Measurements from ENCODE around the gene MERTK. TPM values are rescaled to one million over a fixed set of nuclear protein-coding genes. Genes with fewer than 3 reads are reported as not detected.

MERTK gene
- total and polyA plus RNA-seq, 2 of the 13 experiments (the other 11 are each of a cell fraction or from before 2014, with no cell fraction given), result 37.3 to 44.7 TPM

- TF ChIP-seq, protein P1, sequence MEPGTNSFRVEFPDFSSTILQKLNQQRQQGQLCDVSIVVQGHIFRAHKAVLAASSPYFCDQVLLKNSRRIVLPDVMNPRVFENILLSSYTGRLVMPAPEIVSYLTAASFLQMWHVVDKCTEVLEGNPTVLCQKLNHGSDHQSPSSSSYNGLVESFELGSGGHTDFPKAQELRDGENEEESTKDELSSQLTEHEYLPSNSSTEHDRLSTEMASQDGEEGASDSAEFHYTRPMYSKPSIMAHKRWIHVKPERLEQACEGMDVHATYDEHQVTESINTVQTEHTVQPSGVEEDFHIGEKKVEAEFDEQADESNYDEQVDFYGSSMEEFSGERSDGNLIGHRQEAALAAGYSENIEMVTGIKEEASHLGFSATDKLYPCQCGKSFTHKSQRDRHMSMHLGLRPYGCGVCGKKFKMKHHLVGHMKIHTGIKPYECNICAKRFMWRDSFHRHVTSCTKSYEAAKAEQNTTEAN (CRISPR knock-in tag; conservative IDR thresholded peaks at IDR 0.05), result no peak
- TF ChIP-seq FOXP4 (CRISPR knock-in tag; IDR thresholded peaks at IDR 0.05) (peak; percentile 47), ZNF816 (CRISPR knock-in tag; IDR thresholded peaks at IDR 0.05; ENCODE audit: borderline replicate concordance) (no peak), NFATC3 (CRISPR knock-in tag; IDR thresholded peaks at IDR 0.05) (no peak), SIX4 (CRISPR knock-in tag; IDR thresholded peaks at IDR 0.05) (no peak), ZFP90 (CRISPR knock-in tag; IDR thresholded peaks at IDR 0.05; ENCODE audit: borderline replicate concordance) (no peak), FOXO1 (CRISPR knock-in tag; IDR thresholded peaks at IDR 0.05) (no peak), CHCHD3 (CRISPR knock-in tag; IDR thresholded peaks at IDR 0.05) (no peak), ZNF503 (CRISPR knock-in tag; IDR thresholded peaks at IDR 0.05) (no peak), ZNF281 (CRISPR knock-in tag; IDR thresholded peaks at IDR 0.05; ENCODE audit: borderline replicate concordance) (no peak; the same call in 1 of the 2 replicates), ZNF616 (CRISPR knock-in tag; IDR thresholded peaks at IDR 0.05; ENCODE audit: low read depth) (no peak), ZNF670 (CRISPR knock-in tag; IDR thresholded peaks at IDR 0.05; ENCODE audit: borderline replicate concordance) (no peak)
- TF ChIP-seq, protein P2, sequence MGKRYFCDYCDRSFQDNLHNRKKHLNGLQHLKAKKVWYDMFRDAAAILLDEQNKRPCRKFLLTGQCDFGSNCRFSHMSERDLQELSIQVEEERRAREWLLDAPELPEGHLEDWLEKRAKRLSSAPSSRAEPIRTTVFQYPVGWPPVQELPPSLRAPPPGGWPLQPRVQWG (CRISPR knock-in tag; IDR thresholded peaks at IDR 0.05; ENCODE audit: borderline replicate concordance, low read depth), result no peak
- TF ChIP-seq, protein P3, sequence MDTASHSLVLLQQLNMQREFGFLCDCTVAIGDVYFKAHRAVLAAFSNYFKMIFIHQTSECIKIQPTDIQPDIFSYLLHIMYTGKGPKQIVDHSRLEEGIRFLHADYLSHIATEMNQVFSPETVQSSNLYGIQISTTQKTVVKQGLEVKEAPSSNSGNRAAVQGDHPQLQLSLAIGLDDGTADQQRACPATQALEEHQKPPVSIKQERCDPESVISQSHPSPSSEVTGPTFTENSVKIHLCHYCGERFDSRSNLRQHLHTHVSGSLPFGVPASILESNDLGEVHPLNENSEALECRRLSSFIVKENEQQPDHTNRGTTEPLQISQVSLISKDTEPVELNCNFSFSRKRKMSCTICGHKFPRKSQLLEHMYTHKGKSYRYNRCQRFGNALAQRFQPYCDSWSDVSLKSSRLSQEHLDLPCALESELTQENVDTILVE (CRISPR knock-in tag; IDR thresholded peaks at IDR 0.05), result no peak
- TF ChIP-seq, protein P4, sequence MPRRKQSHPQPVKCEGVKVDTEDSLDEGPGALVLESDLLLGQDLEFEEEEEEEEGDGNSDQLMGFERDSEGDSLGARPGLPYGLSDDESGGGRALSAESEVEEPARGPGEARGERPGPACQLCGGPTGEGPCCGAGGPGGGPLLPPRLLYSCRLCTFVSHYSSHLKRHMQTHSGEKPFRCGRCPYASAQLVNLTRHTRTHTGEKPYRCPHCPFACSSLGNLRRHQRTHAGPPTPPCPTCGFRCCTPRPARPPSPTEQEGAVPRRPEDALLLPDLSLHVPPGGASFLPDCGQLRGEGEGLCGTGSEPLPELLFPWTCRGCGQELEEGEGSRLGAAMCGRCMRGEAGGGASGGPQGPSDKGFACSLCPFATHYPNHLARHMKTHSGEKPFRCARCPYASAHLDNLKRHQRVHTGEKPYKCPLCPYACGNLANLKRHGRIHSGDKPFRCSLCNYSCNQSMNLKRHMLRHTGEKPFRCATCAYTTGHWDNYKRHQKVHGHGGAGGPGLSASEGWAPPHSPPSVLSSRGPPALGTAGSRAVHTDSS (CRISPR knock-in tag; conservative IDR thresholded peaks at IDR 0.05), result no peak
- TF ChIP-seq, protein P5, sequence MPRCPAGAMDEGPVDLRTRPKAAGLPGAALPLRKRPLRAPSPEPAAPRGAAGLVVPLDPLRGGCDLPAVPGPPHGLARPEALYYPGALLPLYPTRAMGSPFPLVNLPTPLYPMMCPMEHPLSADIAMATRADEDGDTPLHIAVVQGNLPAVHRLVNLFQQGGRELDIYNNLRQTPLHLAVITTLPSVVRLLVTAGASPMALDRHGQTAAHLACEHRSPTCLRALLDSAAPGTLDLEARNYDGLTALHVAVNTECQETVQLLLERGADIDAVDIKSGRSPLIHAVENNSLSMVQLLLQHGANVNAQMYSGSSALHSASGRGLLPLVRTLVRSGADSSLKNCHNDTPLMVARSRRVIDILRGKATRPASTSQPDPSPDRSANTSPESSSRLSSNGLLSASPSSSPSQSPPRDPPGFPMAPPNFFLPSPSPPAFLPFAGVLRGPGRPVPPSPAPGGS (CRISPR knock-in tag; IDR thresholded peaks at IDR 0.05), result no peak
These were observed 76.7 kb downstream of the MERTK start (continued) for GRCh38 chr2:111975053-111975552.
